SJCRH30 (cell line): ENCODE results near the gene GRIK4. TPM values are rescaled to one million over a fixed set of nuclear protein-coding genes. Genes with fewer than 3 reads are reported as not detected.
A peak's percentile ranks its signal among the peaks of the same experiment; 100 is the strongest.

Source experiments
- DNase-seq, 2 experiments: peaks; one replicate each; pipeline ENCODE4 v3.0.0-alpha.2; 2015 to 2020
- H3K27ac ChIP-seq: fragments of 250-450 bp; sonication (Bioruptor Pico); 2 replicates; pipeline ENCODE4 v1.5.1; 2020; ENCODE audit warnings: mild to moderate bottlenecking, moderate library complexity
- H3K27me3 ChIP-seq: fragments of 250-450 bp; sonication (Bioruptor Pico); 2 replicates; pipeline ENCODE4 v1.5.1; 2020; ENCODE audit warnings: mild to moderate bottlenecking, moderate library complexity
- H3K36me3 ChIP-seq: fragments of 250-450 bp; sonication (Bioruptor Pico); 2 replicates; pipeline ENCODE4 v1.5.1; 2020; ENCODE audit warnings: mild to moderate bottlenecking, moderate library complexity
- H3K4me1 ChIP-seq: fragments of 250-450 bp; sonication (Bioruptor Pico); 2 replicates; pipeline ENCODE4 v1.5.1; 2020; ENCODE audit warnings: mild to moderate bottlenecking, moderate library complexity
- H3K4me3 ChIP-seq: fragments of 250-450 bp; sonication (Bioruptor Pico); 2 replicates; pipeline ENCODE4 v1.5.1; 2020; ENCODE audit warnings: mild to moderate bottlenecking, moderate library complexity
- H3K9me3 ChIP-seq: fragments of 250-450 bp; sonication (Bioruptor Pico); replicated peaks from 2 replicates; pipeline ENCODE4 v1.5.1; 2020; ENCODE audit warnings: mild to moderate bottlenecking, moderate library complexity
- total RNA-seq: library from RNA; depleted of rRNA; stranded (reverse); fragments of >200 nt; shearing (Covaris generic); gene quantifications from 2 replicates; pipeline ENCODE4 v1.2.3, GENCODE V29; 2014

GRIK4 gene
- total RNA-seq, 1 experiment from 2014 or later: not detected

DNA sequence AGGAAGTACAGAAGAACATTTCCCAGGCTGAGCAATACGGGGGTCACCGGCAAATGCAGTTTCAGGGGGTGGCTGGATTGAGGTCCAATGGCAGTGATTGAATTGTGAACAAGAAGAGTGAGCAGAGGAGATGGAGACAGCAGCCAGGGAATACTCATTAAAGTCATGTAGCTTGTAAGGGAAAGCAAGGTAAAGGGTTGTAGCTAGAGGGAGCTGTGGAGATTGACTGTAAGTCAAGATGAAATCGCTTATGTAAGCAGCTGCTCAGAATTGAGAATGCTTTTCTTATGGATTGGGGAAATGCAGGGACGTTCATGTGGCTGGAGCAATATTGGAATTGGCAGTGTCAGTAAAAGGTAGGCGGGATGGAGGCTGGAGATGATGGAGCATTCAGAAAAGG is 401.0 kb downstream of the GRIK4 start:
- Histone ChIP-seq H3K27me3 (no peaks in the 10 kb centered on the region), H3K4me1 (no peaks in the 10 kb centered on the region), H3K27ac (no peak overlapping the region), H3K36me3 (no peaks in the 10 kb centered on the region), H3K4me3 (no peak overlapping the region), H3K9me3 (no peaks in the 10 kb centered on the region)
- no peak for DNase-seq

DNA sequence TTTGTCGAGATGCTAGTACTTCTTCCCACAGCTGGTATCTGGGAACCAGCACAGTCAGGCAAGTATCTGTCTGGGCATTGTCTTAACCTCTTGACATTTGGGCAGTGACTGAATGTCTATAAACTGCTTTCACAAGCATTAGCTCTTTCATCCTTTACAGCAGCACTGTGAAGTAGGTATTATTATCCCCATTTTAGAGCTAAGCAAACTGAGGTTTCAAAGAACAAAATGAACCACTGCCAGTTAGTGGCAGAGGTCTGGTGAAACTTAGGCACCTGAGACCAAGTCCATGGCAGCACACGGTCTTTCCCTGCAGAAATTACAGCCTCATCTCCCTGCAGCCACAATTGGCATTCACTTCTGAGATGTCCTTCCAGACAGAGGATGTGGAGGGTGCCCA is 401.4 kb downstream of the GRIK4 start:
- Histone ChIP-seq H3K4me3 (no peak overlapping the region), H3K9me3 (no peaks in the 10 kb centered on the region), H3K4me1 (no peaks in the 10 kb centered on the region), H3K27me3 (no peaks in the 10 kb centered on the region), H3K36me3 (no peaks in the 10 kb centered on the region), H3K27ac (no peak overlapping the region)
- no peak for DNase-seq

- DNase-seq: no peak
- H3K4me1 ChIP-seq: no peaks in the 10 kb centered on the region
- H3K9me3 ChIP-seq: no peaks in the 10 kb centered on the region
- H3K27me3 ChIP-seq: no peaks in the 10 kb centered on the region
- H3K27ac ChIP-seq: no peak overlapping the region
- no peaks in the 10 kb centered on the region for H3K36me3 ChIP-seq
- H3K4me3 ChIP-seq: no peak overlapping the region
These were observed 402.5 kb downstream of the GRIK4 start for GRCh38 chr11:120914021-120914420.

DNA sequence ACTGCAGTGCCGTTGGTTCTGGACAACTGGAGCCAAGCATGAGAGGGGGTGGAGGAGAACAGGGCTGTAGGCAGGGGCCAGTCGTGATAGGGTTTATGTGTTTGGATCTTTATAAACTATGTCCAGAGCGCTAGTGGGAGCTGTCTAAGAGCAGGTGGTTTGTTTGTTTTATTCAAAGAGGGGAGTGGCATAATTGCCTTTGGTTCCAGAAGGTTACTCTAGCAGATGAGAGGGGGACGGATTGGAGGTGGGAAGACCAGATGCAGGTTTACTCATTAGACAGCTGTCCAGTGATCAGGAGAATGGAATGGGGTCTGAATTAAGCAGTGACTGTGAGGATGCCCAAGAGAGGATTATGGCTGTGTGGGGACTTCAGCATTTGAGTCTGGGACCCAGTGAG is 403.1 kb downstream of the GRIK4 start:
- Histone ChIP-seq H3K27ac (no peak overlapping the region), H3K4me3 (no peak overlapping the region), H3K36me3 (no peaks in the 10 kb centered on the region), H3K27me3 (no peaks in the 10 kb centered on the region), H3K9me3 (no peaks in the 10 kb centered on the region), H3K4me1 (no peaks in the 10 kb centered on the region)
- no peak for DNase-seq

GRCh38 chr11:120917559-120918239 is 406.2 kb downstream of the GRIK4 start:
- Histone ChIP-seq H3K4me3 (no peak overlapping the region), H3K27me3 (no peaks in the 10 kb centered on the region), H3K4me1 (no peaks in the 10 kb centered on the region), H3K9me3 (no peaks in the 10 kb centered on the region), H3K27ac (no peak overlapping the region), H3K36me3 (no peaks in the 10 kb centered on the region)
- DNase-seq: no peak

DNA sequence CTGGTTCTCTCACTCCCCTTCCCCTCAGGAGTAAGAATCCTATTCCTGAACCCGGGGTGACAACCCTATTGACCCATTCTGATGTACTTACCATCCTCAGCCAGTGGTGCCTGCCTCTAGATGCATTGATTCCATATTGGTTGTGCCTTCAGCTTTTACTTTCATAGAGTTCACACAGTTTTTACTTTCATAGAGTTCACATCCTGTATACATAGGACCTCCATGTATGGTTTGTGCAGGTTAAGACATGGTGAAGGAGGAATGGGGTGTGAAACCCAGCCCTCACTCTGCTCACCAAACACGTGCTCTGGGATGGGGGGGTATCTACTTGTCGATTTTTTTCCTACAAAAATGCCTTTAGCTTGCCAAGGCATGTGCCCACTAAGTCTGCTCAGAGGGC is 406.7 kb downstream of the GRIK4 start:
- Histone ChIP-seq H3K4me3 (no peak overlapping the region), H3K27me3 (no peaks in the 10 kb centered on the region), H3K36me3 (no peaks in the 10 kb centered on the region), H3K9me3 (no peaks in the 10 kb centered on the region), H3K27ac (no peak overlapping the region), H3K4me1 (no peaks in the 10 kb centered on the region)
- no peak for DNase-seq

GRCh38 chr11:120919045-120919444 is 407.5 kb downstream of the GRIK4 start:
- no peak overlapping the region for H3K4me3 ChIP-seq
- DNase-seq: no peak
- H3K4me1 ChIP-seq: no peaks in the 10 kb centered on the region

GRCh38 chr11:120919566-120919965 is 408.0 kb downstream of the GRIK4 start:
- no peak overlapping the region for H3K4me3 ChIP-seq
- no peak for DNase-seq
- no peaks in the 10 kb centered on the region for H3K4me1 ChIP-seq
- no peak overlapping the region for H3K27ac ChIP-seq
- no peaks in the 10 kb centered on the region for H3K27me3 ChIP-seq
- no peaks in the 10 kb centered on the region for H3K36me3 ChIP-seq
- H3K9me3 ChIP-seq: no peaks in the 10 kb centered on the region

More at GRCh38 chr11:120919045-120919444, 407.5 kb downstream of the GRIK4 start:
- no peaks in the 10 kb centered on the region for H3K36me3 ChIP-seq
- no peaks in the 10 kb centered on the region for H3K9me3 ChIP-seq
- no peaks in the 10 kb centered on the region for H3K27me3 ChIP-seq
- no peak overlapping the region for H3K27ac ChIP-seq

GRCh38 chr11:120923866-120924508 is 412.4 kb downstream of the GRIK4 start:
- Histone ChIP-seq H3K27me3 (no peaks in the 10 kb centered on the region), H3K9me3 (no peaks in the 10 kb centered on the region), H3K36me3 (no peaks in the 10 kb centered on the region), H3K4me3 (no peak overlapping the region), H3K27ac (no peak overlapping the region), H3K4me1 (no peaks in the 10 kb centered on the region)
- no peak for DNase-seq

- Histone ChIP-seq H3K27ac (no peak overlapping the region), H3K4me3 (no peak overlapping the region), H3K4me1 (no peaks in the 10 kb centered on the region), H3K9me3 (no peaks in the 10 kb centered on the region), H3K36me3 (no peaks in the 10 kb centered on the region), H3K27me3 (no peaks in the 10 kb centered on the region)
- no peak for DNase-seq
These were observed 414.4 kb downstream of the GRIK4 start for GRCh38 chr11:120925944-120926343.

DNA sequence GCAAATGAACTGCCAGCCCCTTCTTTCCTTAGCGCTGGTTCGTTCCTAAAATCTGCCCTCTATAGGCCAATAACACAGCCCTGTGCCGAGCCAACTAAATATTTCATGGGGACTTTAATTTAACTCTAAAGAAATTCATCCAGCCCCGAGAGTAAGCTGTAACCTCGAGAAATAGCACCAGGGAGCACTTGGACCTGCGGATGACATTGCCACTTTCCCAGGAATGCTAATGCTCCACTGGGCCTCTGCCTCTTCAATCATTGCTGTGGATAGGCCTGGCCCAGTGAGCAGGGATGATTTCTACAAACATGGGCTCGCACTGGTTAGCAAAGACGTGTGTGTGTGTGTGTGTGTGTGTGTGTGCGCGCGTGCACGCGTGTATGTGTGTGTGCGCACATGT is 417.1 kb downstream of the GRIK4 start:
- no peak for DNase-seq
- Histone ChIP-seq H3K27ac (no peak overlapping the region), H3K27me3 (no peaks in the 10 kb centered on the region), H3K9me3 (no peaks in the 10 kb centered on the region), H3K4me3 (no peak overlapping the region), H3K4me1 (no peaks in the 10 kb centered on the region), H3K36me3 (no peaks in the 10 kb centered on the region)

GRCh38 chr11:120929090-120929489 is 417.5 kb downstream of the GRIK4 start:
- no peak for DNase-seq

GRCh38 chr11:120929664-120930154 is 418.2 kb downstream of the GRIK4 start:
- Histone ChIP-seq H3K4me1 (no peaks in the 10 kb centered on the region), H3K27me3 (no peaks in the 10 kb centered on the region), H3K27ac (no peak overlapping the region), H3K36me3 (no peaks in the 10 kb centered on the region), H3K9me3 (no peaks in the 10 kb centered on the region), H3K4me3 (no peak overlapping the region)
- DNase-seq: peak; percentile 10 to 59

More at GRCh38 chr11:120929090-120929489, 417.5 kb downstream of the GRIK4 start:
- H3K36me3 ChIP-seq: no peaks in the 10 kb centered on the region
- H3K9me3 ChIP-seq: no peaks in the 10 kb centered on the region
- H3K27me3 ChIP-seq: no peaks in the 10 kb centered on the region
- H3K4me1 ChIP-seq: no peaks in the 10 kb centered on the region
- no peak overlapping the region for H3K27ac ChIP-seq
- no peak overlapping the region for H3K4me3 ChIP-seq

GRCh38 chr11:120931057-120931779 is 419.7 kb downstream of the GRIK4 start:
- H3K4me1 ChIP-seq: no peaks in the 10 kb centered on the region
- H3K4me3 ChIP-seq: no peak overlapping the region
- DNase-seq: no peak
- no peaks in the 10 kb centered on the region for H3K9me3 ChIP-seq
- H3K36me3 ChIP-seq: no peaks in the 10 kb centered on the region
- H3K27me3 ChIP-seq: no peaks in the 10 kb centered on the region
- H3K27ac ChIP-seq: no peak overlapping the region

GRCh38 chr11:120932305-120932915 is 420.9 kb downstream of the GRIK4 start:
- Histone ChIP-seq H3K36me3 (no peaks in the 10 kb centered on the region), H3K27ac (no peak overlapping the region), H3K27me3 (no peaks in the 10 kb centered on the region), H3K4me1 (no peaks in the 10 kb centered on the region), H3K9me3 (no peaks in the 10 kb centered on the region), H3K4me3 (no peak overlapping the region)
- DNase-seq: no peak
